ENCODE data around the gene NET1.

NET1 gene

GRCh38 chr10:5485948-5486852, 73.8 kb downstream of the NET1 start:
- TF ChIP-seq EZH2 (IDR thresholded peaks at IDR 0.05) (no peak), POLR2AphosphoS5 (IDR thresholded peaks at IDR 0.05; ENCODE audit: borderline replicate concordance, low read depth, low read length) (no peak), FOXP2 (optimal IDR thresholded peaks at IDR 0.05; ENCODE audit: control extremely low read depth, extremely low read length, insufficient read depth) (no peak)
- H3K9me3 ChIP-seq (ENCODE audit: low read depth, low read length) = no peaks in the 10 kb centered on the region
- no peak for DNase-seq (ENCODE audit: low read depth, low spot score)
- no peak overlapping the region for H3K27ac ChIP-seq
- H3K9ac ChIP-seq (ENCODE audit: insufficient read length) = no peak overlapping the region
- H3K4me3 ChIP-seq = no peak overlapping the region
- H3K36me3 ChIP-seq (ENCODE audit: insufficient read depth, low read length) = no peaks in the 10 kb centered on the region

- no peaks in the 10 kb centered on the region for H3K9me3 ChIP-seq (ENCODE audit: low read depth, low read length)
- no peak for DNase-seq (ENCODE audit: low read depth, low spot score)
- no peak overlapping the region for H3K9ac ChIP-seq (ENCODE audit: insufficient read length)
- H3K4me3 ChIP-seq = no peak overlapping the region
- H3K27ac ChIP-seq = no peak overlapping the region
- H3K36me3 ChIP-seq (ENCODE audit: insufficient read depth, low read length) = no peaks in the 10 kb centered on the region
- TF ChIP-seq POLR2AphosphoS5 (IDR thresholded peaks at IDR 0.05; ENCODE audit: borderline replicate concordance, low read depth, low read length) (no peak), FOXP2 (optimal IDR thresholded peaks at IDR 0.05; ENCODE audit: control extremely low read depth, extremely low read length, insufficient read depth) (no peak), EZH2 (IDR thresholded peaks at IDR 0.05) (no peak)
Measured at GRCh38 chr10:5486853-5487235, 74.5 kb downstream of the NET1 start.

- Histone ChIP-seq H3K4me3 (no peak overlapping the region), H3K36me3 (ENCODE audit: insufficient read depth, low read length) (no peaks in the 10 kb centered on the region), H3K27ac (no peak overlapping the region), H3K9me3 (ENCODE audit: low read depth, low read length) (no peaks in the 10 kb centered on the region), H3K9ac (ENCODE audit: insufficient read length) (no peak overlapping the region)
- TF ChIP-seq EZH2 (IDR thresholded peaks at IDR 0.05) = no peak
- no peak for TF ChIP-seq FOXP2 (optimal IDR thresholded peaks at IDR 0.05; ENCODE audit: control extremely low read depth, extremely low read length, insufficient read depth)
- TF ChIP-seq POLR2AphosphoS5 (IDR thresholded peaks at IDR 0.05; ENCODE audit: borderline replicate concordance, low read depth, low read length) = no peak
- DNase-seq (ENCODE audit: low read depth, low spot score) = no peak
Measured at GRCh38 chr10:5488272-5489161, 76.2 kb downstream of the NET1 start.

GRCh38 chr10:5490032-5490431, 77.7 kb downstream of the NET1 start:
- Histone ChIP-seq H3K4me3 (no peak overlapping the region), H3K36me3 (ENCODE audit: insufficient read depth, low read length) (no peaks in the 10 kb centered on the region), H3K9me3 (ENCODE audit: low read depth, low read length) (no peaks in the 10 kb centered on the region), H3K9ac (ENCODE audit: insufficient read length) (no peak overlapping the region), H3K27ac (no peak overlapping the region)
- no peak for DNase-seq (ENCODE audit: low read depth, low spot score)
- TF ChIP-seq FOXP2 (optimal IDR thresholded peaks at IDR 0.05; ENCODE audit: control extremely low read depth, extremely low read length, insufficient read depth) (no peak), POLR2AphosphoS5 (IDR thresholded peaks at IDR 0.05; ENCODE audit: borderline replicate concordance, low read depth, low read length) (no peak), EZH2 (IDR thresholded peaks at IDR 0.05) (no peak)

- TF ChIP-seq POLR2AphosphoS5 (IDR thresholded peaks at IDR 0.05; ENCODE audit: borderline replicate concordance, low read depth, low read length) (no peak), FOXP2 (optimal IDR thresholded peaks at IDR 0.05; ENCODE audit: control extremely low read depth, extremely low read length, insufficient read depth) (no peak), EZH2 (IDR thresholded peaks at IDR 0.05) (no peak)
- Histone ChIP-seq H3K36me3 (ENCODE audit: insufficient read depth, low read length) (no peaks in the 10 kb centered on the region), H3K27ac (no peak overlapping the region), H3K4me3 (no peak overlapping the region), H3K9ac (ENCODE audit: insufficient read length) (no peak overlapping the region), H3K9me3 (ENCODE audit: low read depth, low read length) (no peaks in the 10 kb centered on the region)
- DNase-seq (ENCODE audit: low read depth, low spot score) = no peak
Measured at GRCh38 chr10:5490698-5491464, 78.5 kb downstream of the NET1 start.

- no peak overlapping the region for H3K27ac ChIP-seq
- H3K9me3 ChIP-seq (ENCODE audit: low read depth, low read length) = no peaks in the 10 kb centered on the region
- no peak overlapping the region for H3K4me3 ChIP-seq
- no peak for DNase-seq (ENCODE audit: low read depth, low spot score)
- TF ChIP-seq EZH2 (IDR thresholded peaks at IDR 0.05) (no peak), FOXP2 (optimal IDR thresholded peaks at IDR 0.05; ENCODE audit: control extremely low read depth, extremely low read length, insufficient read depth) (no peak), POLR2AphosphoS5 (IDR thresholded peaks at IDR 0.05; ENCODE audit: borderline replicate concordance, low read depth, low read length) (no peak)
- no peaks in the 10 kb centered on the region for H3K36me3 ChIP-seq (ENCODE audit: insufficient read depth, low read length)
- no peak overlapping the region for H3K9ac ChIP-seq (ENCODE audit: insufficient read length)
Measured at GRCh38 chr10:5491477-5491876, 79.1 kb downstream of the NET1 start.

- H3K9ac ChIP-seq (ENCODE audit: insufficient read length) = no peak overlapping the region
- H3K27ac ChIP-seq = no peak overlapping the region
- no peak for DNase-seq (ENCODE audit: low read depth, low spot score)
- no peak for TF ChIP-seq POLR2AphosphoS5 (IDR thresholded peaks at IDR 0.05; ENCODE audit: borderline replicate concordance, low read depth, low read length)
- no peak for TF ChIP-seq EZH2 (IDR thresholded peaks at IDR 0.05)
- no peak for TF ChIP-seq FOXP2 (optimal IDR thresholded peaks at IDR 0.05; ENCODE audit: control extremely low read depth, extremely low read length, insufficient read depth)
- no peaks in the 10 kb centered on the region for H3K36me3 ChIP-seq (ENCODE audit: insufficient read depth, low read length)
- H3K9me3 ChIP-seq (ENCODE audit: low read depth, low read length) = no peaks in the 10 kb centered on the region
- no peak overlapping the region for H3K4me3 ChIP-seq
Measured at GRCh38 chr10:5492322-5492855, 80.0 kb downstream of the NET1 start.
